Keratinocyte (primary cell): Measurements from ENCODE around the gene KRTAP6-3. TPM values are rescaled to one million over a fixed set of nuclear protein-coding genes. Genes with fewer than 3 reads are reported as not detected.

Experiments used
- DNase-seq: peaks from one replicate; pipeline ENCODE4 v3.0.0-alpha.2; 2011; ENCODE audit warnings: low read depth, missing footprints, low spot score
- FAIRE-seq: peaks from 2 replicates; lab custom pipeline; 2011; peaks lifted over from hg19 to GRCh38; lab: Jason Lieb, UNC
- H2AFZ ChIP-seq: 2 replicates; pipeline ENCODE4 v1.6.0; 2012; ENCODE audit warnings: low read length, control low read depth, inconsistent platforms; ENCODE audit not compliant: control insufficient read depth
- H3K27ac ChIP-seq: 2 replicates; pipeline ENCODE4 v1.5.1; 2011; ENCODE audit warnings: low read length; ENCODE audit not compliant: control insufficient read depth, insufficient read depth
- H3K27me3 ChIP-seq: 3 replicates; pipeline ENCODE4 v1.6.0; 2011; ENCODE audit warnings: low read length; ENCODE audit not compliant: control insufficient read depth, insufficient read depth; ENCODE audit errors: extremely low read depth
- H3K36me3 ChIP-seq, 2 experiments: 2 replicates in 1 of 2; 3 replicates in 1 of 2; pipeline ENCODE4 v1.5.1; 2011; ENCODE audit warnings: low read length in 2 of 2, mild to moderate bottlenecking in 1 of 2; ENCODE audit not compliant: control insufficient read depth in 2 of 2, insufficient read depth in 2 of 2; ENCODE audit errors: extremely low read depth in 1 of 2
- H3K4me1 ChIP-seq: 3 replicates; pipeline ENCODE4 v1.5.1; 2011; ENCODE audit warnings: low read length; ENCODE audit not compliant: control insufficient read depth, insufficient read depth; ENCODE audit errors: extremely low read depth
- H3K4me2 ChIP-seq: 3 replicates; pipeline ENCODE4 v1.6.0; 2011; ENCODE audit warnings: low read depth, low read length; ENCODE audit not compliant: control insufficient read depth, insufficient read depth; ENCODE audit errors: extremely low read depth
- H3K4me3 ChIP-seq, 3 experiments: fragments of 200-600 bp in 1 of 3; sonication (generic) in 1 of 3; 2 replicates in 2 of 3; 3 replicates in 1 of 3; pipeline ENCODE4 v1.5.1; 2011 to 2016; ENCODE audit warnings: low read length in 3 of 3, mild to moderate bottlenecking in 3 of 3, control low read depth in 2 of 3, inconsistent platforms in 1 of 3, low read depth in 1 of 3, mixed read lengths in 1 of 3, mixed run types in 1 of 3, moderate library complexity in 1 of 3; ENCODE audit not compliant: control insufficient read depth in 2 of 3, insufficient read depth in 2 of 3; ENCODE audit errors: extremely low read depth in 1 of 3
- H3K79me2 ChIP-seq: 2 replicates; pipeline ENCODE4 v1.6.0; 2012; ENCODE audit warnings: low read length; ENCODE audit not compliant: control insufficient read depth, insufficient read depth
- H3K9ac ChIP-seq: 3 replicates; pipeline ENCODE4 v1.6.0; 2011; ENCODE audit warnings: low read length; ENCODE audit not compliant: control insufficient read depth, insufficient read depth; ENCODE audit errors: extremely low read depth
- H3K9me1 ChIP-seq: 3 replicates; pipeline ENCODE4 v1.6.0; 2011; ENCODE audit warnings: low read length; ENCODE audit not compliant: control insufficient read depth, insufficient read depth; ENCODE audit errors: extremely low read depth
- H3K9me3 ChIP-seq: 2 replicates; pipeline ENCODE4 v1.5.1; 2012; ENCODE audit warnings: low read depth, low read length; ENCODE audit not compliant: control insufficient read depth
- H4K20me1 ChIP-seq: 3 replicates; pipeline ENCODE4 v1.6.0; 2011; ENCODE audit warnings: low read length; ENCODE audit not compliant: control insufficient read depth, insufficient read depth; ENCODE audit errors: extremely low read depth
- EZH2 ChIP-seq: IDR thresholded peaks from one replicate; pipeline ENCODE4 v1.6.1; 2012; ENCODE audit warnings: inconsistent platforms, mild to moderate bottlenecking, low read length, moderate library complexity
- dilution Hi-C: fragments of 300-500 bp; cut with MboI; formaldehyde crosslinking; loops from one replicate; pipeline ENCODE4 v1.7.0; 2020; ENCODE audit warnings: low sequenced_read_pairs; ENCODE audit not compliant: extremely low pct_ligation_motif_present
- polyA plus RNA-seq, 5 experiments: library from polyadenylated mRNA; depleted of rRNA in 3 of 5; stranded (reverse) in 3 of 5; stranded (forward) in 1 of 5; unstranded in 1 of 5; fragments of >200 nt; gene quantifications; 1 replicate in 1 of 5; 2 replicates in 3 of 5; 3 replicates in 1 of 5; pipeline versions ENCODE4 v1.2.1 to v1.2.3, GENCODE V29; 2011 to 2012; ENCODE audit warnings: missing spikeins in 2 of 5, low read depth in 1 of 5, low replicate concordance in 1 of 5
- TF ChIP-seq, protein P1 (sequence below), 3 experiments: IDR thresholded peaks in 1 of 3; conservative IDR thresholded peaks in 1 of 3; optimal IDR thresholded peaks in 1 of 3; 2 replicates in 2 of 3; 3 replicates in 1 of 3; pipeline versions ENCODE3 to v1.5.1; 2011; ENCODE audit warnings: low read length in 3 of 3, mild to moderate bottlenecking in 3 of 3, moderate library complexity in 2 of 3, control low read depth in 1 of 3, inconsistent platforms in 1 of 3; ENCODE audit not compliant: insufficient read depth in 2 of 3; ENCODE audit errors: extremely low read depth in 1 of 3

KRTAP6-3 gene
- polyA plus RNA-seq, 1 donor (not counting 4 experiments of a cell fraction or from before 2014, with no cell fraction given): not detected

DNA sequence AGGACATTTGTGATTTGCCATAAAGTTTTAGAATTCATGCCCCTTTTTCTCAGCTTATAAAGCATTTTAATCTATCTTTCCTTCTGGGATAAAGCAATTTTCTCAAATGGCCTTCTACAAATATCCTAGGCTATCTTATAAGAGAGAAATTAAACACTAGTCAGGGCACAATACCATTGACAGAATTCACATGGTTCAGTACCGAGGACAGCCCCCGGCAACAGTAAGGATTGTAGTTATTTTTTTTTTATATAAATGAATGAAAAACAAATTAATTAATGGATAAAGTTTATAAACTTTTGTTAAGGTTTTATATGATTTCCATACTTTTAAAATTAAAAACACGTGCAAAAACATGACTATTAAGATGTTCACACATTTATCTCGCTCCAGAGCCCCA lies 35.9 kb downstream of the KRTAP6-3 start:
- no peaks in the 10 kb centered on the region for H3K27me3 ChIP-seq
- FAIRE-seq: no peak
- no peak overlapping the region for H3K4me2 ChIP-seq
- no peaks in the 10 kb centered on the region for H3K36me3 ChIP-seq
- no peak overlapping the region for H2AFZ ChIP-seq
- H3K27ac ChIP-seq: no peak overlapping the region
- dilution Hi-C loops: no loop called here
- no peak for TF ChIP-seq EZH2
- TF ChIP-seq, protein P1, sequence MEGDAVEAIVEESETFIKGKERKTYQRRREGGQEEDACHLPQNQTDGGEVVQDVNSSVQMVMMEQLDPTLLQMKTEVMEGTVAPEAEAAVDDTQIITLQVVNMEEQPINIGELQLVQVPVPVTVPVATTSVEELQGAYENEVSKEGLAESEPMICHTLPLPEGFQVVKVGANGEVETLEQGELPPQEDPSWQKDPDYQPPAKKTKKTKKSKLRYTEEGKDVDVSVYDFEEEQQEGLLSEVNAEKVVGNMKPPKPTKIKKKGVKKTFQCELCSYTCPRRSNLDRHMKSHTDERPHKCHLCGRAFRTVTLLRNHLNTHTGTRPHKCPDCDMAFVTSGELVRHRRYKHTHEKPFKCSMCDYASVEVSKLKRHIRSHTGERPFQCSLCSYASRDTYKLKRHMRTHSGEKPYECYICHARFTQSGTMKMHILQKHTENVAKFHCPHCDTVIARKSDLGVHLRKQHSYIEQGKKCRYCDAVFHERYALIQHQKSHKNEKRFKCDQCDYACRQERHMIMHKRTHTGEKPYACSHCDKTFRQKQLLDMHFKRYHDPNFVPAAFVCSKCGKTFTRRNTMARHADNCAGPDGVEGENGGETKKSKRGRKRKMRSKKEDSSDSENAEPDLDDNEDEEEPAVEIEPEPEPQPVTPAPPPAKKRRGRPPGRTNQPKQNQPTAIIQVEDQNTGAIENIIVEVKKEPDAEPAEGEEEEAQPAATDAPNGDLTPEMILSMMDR (optimal IDR thresholded peaks at IDR 0.05 in 1 of 3, IDR thresholded peaks at IDR 0.05 in 1 of 3, conservative IDR thresholded peaks at IDR 0.05 in 1 of 3; ENCODE audit: extremely low read depth in 1 of 3, insufficient read depth in 2 of 3, low read length in 3 of 3): no peak
- no peaks in the 10 kb centered on the region for H4K20me1 ChIP-seq
- no peak overlapping the region for H3K9ac ChIP-seq
- H3K9me1 ChIP-seq: no peaks in the 10 kb centered on the region
- no peak overlapping the region for H3K4me3 ChIP-seq
- DNase-seq: no peak
- no peaks in the 10 kb centered on the region for H3K9me3 ChIP-seq
- no peaks in the 10 kb centered on the region for H3K79me2 ChIP-seq
- H3K4me1 ChIP-seq: no peaks in the 10 kb centered on the region

DNA sequence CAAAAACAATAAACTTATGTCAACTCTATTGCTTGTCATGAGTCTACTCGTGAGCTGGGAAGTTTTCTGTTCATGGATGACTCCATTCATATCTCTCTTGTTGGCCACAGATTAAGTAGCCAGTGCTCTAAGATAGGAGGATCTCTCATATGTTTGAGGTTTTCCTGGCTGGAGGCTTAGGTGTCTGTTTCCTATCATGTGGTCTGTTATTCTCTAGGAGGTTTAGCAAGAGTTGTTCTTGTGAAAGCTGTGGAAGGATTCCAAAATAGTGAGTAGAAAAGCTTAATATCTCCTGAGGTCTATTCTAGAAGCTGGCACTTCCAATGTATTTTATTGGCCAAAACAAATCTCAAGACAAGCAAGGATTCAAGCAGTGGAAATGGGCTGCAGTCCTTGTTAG lies 37.0 kb downstream of the KRTAP6-3 start:
- H3K9ac ChIP-seq: no peak overlapping the region
- no peaks in the 10 kb centered on the region for H3K36me3 ChIP-seq
- no peaks in the 10 kb centered on the region for H4K20me1 ChIP-seq
- no peaks in the 10 kb centered on the region for H3K4me1 ChIP-seq
- no peak overlapping the region for H3K27ac ChIP-seq
- FAIRE-seq: no peak
- DNase-seq: no peak
- no peak overlapping the region for H3K4me2 ChIP-seq
- H2AFZ ChIP-seq: no peak overlapping the region
- H3K4me3 ChIP-seq: no peak overlapping the region
- no peaks in the 10 kb centered on the region for H3K9me1 ChIP-seq
- TF ChIP-seq EZH2: no peak
- TF ChIP-seq, protein P1 (optimal IDR thresholded peaks at IDR 0.05 in 1 of 3, IDR thresholded peaks at IDR 0.05 in 1 of 3, conservative IDR thresholded peaks at IDR 0.05 in 1 of 3; ENCODE audit: extremely low read depth in 1 of 3, insufficient read depth in 2 of 3, low read length in 3 of 3): no peak
- H3K9me3 ChIP-seq: no peaks in the 10 kb centered on the region
- no peaks in the 10 kb centered on the region for H3K79me2 ChIP-seq
- no peaks in the 10 kb centered on the region for H3K27me3 ChIP-seq
- dilution Hi-C loops: no loop called here
